ENCODE results near the gene USP13. TPM values are rescaled to one million over a fixed set of nuclear protein-coding genes. Genes with fewer than 3 reads are reported as not detected.

Gene USP13
- total and polyA plus RNA-seq, 2 experiments from 2014 or later: 9.6 to 22.7 TPM

DNA sequence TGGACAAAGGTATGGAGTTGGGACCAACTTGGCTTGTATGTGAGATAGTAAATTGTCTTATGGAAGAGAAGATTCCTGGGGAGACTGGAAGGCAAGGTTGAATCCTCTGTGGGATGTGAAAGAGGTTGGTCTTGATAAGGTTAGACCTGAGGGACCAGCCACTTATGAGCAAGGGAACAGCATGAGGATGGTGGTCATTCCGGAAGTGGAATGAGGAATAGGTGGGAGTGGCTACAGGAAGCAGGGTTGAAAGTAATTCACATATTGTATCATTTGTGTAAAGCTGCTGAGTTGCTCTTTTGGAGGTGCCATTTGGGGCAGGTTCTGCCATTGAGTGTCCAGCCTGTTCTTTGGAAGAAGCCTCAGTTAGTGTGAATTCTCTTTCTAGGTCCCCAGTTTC lies 13.2 kb downstream of the USP13 start:
- Mint-ChIP-seq H3K27me3 (ENCODE audit: insufficient read depth, low read depth, poor library complexity) (peaks cover 2% of the 10 kb centered on the region), H3K27ac (no peak overlapping the region), H3K36me3 (ENCODE audit: low read depth) (no peaks in the 10 kb centered on the region; the same call in 2 of the 3 replicates), H3K4me3 (no peak overlapping the region; the same call in 2 of the 3 replicates), H3K9me3 (no peaks in the 10 kb centered on the region), H3K4me1 (peaks cover 32% of the 10 kb centered on the region)
- TF ChIP-seq ZNF331 (CRISPR knock-in tag; IDR thresholded peaks at IDR 0.05; ENCODE audit: low read depth) (no peak), ZNF114 (CRISPR knock-in tag; IDR thresholded peaks at IDR 0.05) (no peak), REST (IDR thresholded peaks at IDR 0.05; ENCODE audit: unreplicated experiment) (no peak), CREB1 (CRISPR knock-in tag; IDR thresholded peaks at IDR 0.05; ENCODE audit: low read depth) (no peak), EZH2 (IDR thresholded peaks at IDR 0.05; ENCODE audit: low read depth, unreplicated experiment) (no peak), ZNF462 (CRISPR knock-in tag; IDR thresholded peaks at IDR 0.05) (no peak), EZH2phosphoT487 (IDR thresholded peaks at IDR 0.05; ENCODE audit: unreplicated experiment) (no peak), STAT1 (IDR thresholded peaks at IDR 0.05; ENCODE audit: unreplicated experiment) (no peak), JUNB (IDR thresholded peaks at IDR 0.05; ENCODE audit: unreplicated experiment) (no peak), POLR2AphosphoS5 (IDR thresholded peaks at IDR 0.05; ENCODE audit: low read depth) (no peak), NANOG (IDR thresholded peaks at IDR 0.05; ENCODE audit: borderline replicate concordance) (no peak)
- TF ChIP-seq, protein P1, sequence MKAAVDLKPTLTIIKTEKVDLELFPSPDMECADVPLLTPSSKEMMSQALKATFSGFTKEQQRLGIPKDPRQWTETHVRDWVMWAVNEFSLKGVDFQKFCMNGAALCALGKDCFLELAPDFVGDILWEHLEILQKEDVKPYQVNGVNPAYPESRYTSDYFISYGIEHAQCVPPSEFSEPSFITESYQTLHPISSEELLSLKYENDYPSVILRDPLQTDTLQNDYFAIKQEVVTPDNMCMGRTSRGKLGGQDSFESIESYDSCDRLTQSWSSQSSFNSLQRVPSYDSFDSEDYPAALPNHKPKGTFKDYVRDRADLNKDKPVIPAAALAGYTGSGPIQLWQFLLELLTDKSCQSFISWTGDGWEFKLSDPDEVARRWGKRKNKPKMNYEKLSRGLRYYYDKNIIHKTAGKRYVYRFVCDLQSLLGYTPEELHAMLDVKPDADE (IDR thresholded peaks at IDR 0.05): no peak
- TF ChIP-seq, protein P2, sequence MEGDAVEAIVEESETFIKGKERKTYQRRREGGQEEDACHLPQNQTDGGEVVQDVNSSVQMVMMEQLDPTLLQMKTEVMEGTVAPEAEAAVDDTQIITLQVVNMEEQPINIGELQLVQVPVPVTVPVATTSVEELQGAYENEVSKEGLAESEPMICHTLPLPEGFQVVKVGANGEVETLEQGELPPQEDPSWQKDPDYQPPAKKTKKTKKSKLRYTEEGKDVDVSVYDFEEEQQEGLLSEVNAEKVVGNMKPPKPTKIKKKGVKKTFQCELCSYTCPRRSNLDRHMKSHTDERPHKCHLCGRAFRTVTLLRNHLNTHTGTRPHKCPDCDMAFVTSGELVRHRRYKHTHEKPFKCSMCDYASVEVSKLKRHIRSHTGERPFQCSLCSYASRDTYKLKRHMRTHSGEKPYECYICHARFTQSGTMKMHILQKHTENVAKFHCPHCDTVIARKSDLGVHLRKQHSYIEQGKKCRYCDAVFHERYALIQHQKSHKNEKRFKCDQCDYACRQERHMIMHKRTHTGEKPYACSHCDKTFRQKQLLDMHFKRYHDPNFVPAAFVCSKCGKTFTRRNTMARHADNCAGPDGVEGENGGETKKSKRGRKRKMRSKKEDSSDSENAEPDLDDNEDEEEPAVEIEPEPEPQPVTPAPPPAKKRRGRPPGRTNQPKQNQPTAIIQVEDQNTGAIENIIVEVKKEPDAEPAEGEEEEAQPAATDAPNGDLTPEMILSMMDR (conservative IDR thresholded peaks at IDR 0.05; ENCODE audit: low read depth in 2 of 2): no peak
- H3K36me3 ChIP-seq (ENCODE audit: insufficient read depth): no peaks in the 10 kb centered on the region
- H3K79me2 ChIP-seq (replicated peaks; ENCODE audit: insufficient read depth): peaks cover 100% of the 10 kb centered on the region
- H3K4me1 ChIP-seq (ENCODE audit: insufficient read depth): peaks cover 24% of the 10 kb centered on the region
- H3K9me2 ChIP-seq (ENCODE audit: insufficient read depth): no peaks in the 10 kb centered on the region
- DNase-seq (ENCODE audit: low spot score): no peak
- peak overlapping the region; percentile 45; the same call in 1 of the 2 replicates for H3K27ac ChIP-seq (ENCODE audit: low read depth)
- H4K20me1 ChIP-seq (replicated peaks; ENCODE audit: insufficient read depth): peaks cover 35% of the 10 kb centered on the region
- H3K4me2 ChIP-seq: 0 out of 2 replicates have a peak overlapping the region, but pooled peaks have one; percentile 45
- H3K27me3 ChIP-seq (ENCODE audit: insufficient read depth): no peaks in the 10 kb centered on the region
- H3F3A ChIP-seq (replicated peaks; ENCODE audit: low read depth): no peaks in the 10 kb centered on the region
- ATAC-seq: no peak
- no peak overlapping the region for H3K4me3 ChIP-seq
- no peak overlapping the region for H2AFZ ChIP-seq
